ENCODE data around the gene PLBD2.

DNA sequence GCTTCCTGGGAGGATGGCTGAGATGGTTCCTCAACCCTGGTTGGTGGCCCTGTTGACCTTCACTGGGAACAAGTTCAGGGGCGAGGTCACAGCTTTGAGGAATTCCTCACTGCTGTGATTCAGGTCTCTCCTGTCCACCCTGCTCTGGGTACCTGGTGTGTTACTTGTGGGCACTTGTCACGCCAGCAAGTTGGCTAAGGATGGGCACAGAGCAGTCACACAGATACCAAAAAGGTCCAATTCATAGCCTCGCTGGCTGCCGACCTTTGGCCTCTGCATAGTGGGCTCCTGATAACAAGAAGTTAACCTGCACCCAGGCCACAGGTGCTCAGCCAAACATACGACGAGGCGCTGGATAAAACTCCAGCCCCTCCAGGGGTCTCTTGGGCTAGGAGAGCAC, 34.1 kb downstream of the PLBD2 start:
- TF ChIP-seq POLR2AphosphoS5 (IDR thresholded peaks at IDR 0.05; ENCODE audit: insufficient read depth in 1 of 2, low read depth in 1 of 2) = no peak
- no peak for TF ChIP-seq POLR2A (IDR thresholded peaks at IDR 0.05)
- TF ChIP-seq, protein P1, sequence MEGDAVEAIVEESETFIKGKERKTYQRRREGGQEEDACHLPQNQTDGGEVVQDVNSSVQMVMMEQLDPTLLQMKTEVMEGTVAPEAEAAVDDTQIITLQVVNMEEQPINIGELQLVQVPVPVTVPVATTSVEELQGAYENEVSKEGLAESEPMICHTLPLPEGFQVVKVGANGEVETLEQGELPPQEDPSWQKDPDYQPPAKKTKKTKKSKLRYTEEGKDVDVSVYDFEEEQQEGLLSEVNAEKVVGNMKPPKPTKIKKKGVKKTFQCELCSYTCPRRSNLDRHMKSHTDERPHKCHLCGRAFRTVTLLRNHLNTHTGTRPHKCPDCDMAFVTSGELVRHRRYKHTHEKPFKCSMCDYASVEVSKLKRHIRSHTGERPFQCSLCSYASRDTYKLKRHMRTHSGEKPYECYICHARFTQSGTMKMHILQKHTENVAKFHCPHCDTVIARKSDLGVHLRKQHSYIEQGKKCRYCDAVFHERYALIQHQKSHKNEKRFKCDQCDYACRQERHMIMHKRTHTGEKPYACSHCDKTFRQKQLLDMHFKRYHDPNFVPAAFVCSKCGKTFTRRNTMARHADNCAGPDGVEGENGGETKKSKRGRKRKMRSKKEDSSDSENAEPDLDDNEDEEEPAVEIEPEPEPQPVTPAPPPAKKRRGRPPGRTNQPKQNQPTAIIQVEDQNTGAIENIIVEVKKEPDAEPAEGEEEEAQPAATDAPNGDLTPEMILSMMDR (IDR thresholded peaks at IDR 0.05) = no peak

Data from vagina (tissue), 2 donors.